H1 (cell line): Measurements from ENCODE around the gene TLCD3A. TPM values are rescaled to one million over a fixed set of nuclear protein-coding genes. Genes with fewer than 3 reads are reported as not detected.

Experiments
- CTCF ChIA-PET: fragments of 300-600 bp; sonication (Branson Sonifier 250); formaldehyde crosslinking; loops from one replicate; lab custom pipeline; 2021; ENCODE audit not compliant: partially characterized antibody; lab: Charles Lee
- POLR2A ChIA-PET: fragments of 300-600 bp; sonication (Branson Sonifier 250); formaldehyde crosslinking; loops from one replicate; lab custom pipeline; 2021; ENCODE audit warnings: inconsistent platforms; ENCODE audit not compliant: partially characterized antibody; lab: Charles Lee
- DNase-seq, 2 experiments: peaks; one replicate each; pipeline versions ENCODE4 v3.0.0 to v3.0.0-alpha.2; 2010 to 2022; ENCODE audit warnings: low spot score in 2 of 2, low read depth in 1 of 2, mixed read lengths in 1 of 2
- FAIRE-seq: peaks from 2 replicates; lab custom pipeline; 2011; peaks lifted over from hg19 to GRCh38; lab: Jason Lieb, UNC
- H2AFZ ChIP-seq: 2 replicates; pipeline ENCODE4 v1.8.1; 2012; ENCODE audit warnings: low read length, inconsistent platforms
- H2AK5ac ChIP-seq: 2 replicates; pipeline ENCODE4 v1.6.1; 2013; ENCODE audit warnings: low read depth, low read length
- H2BK120ac ChIP-seq: replicated peaks from 2 replicates; pipeline ENCODE3; 2013; ENCODE audit warnings: low read depth, low read length, inconsistent platforms
- H2BK12ac ChIP-seq: 2 replicates; pipeline ENCODE4 v1.6.1; 2013; ENCODE audit warnings: low read depth, low read length
- H2BK15ac ChIP-seq: 2 replicates; pipeline ENCODE4 v1.6.1; 2013; ENCODE audit warnings: low read length
- H2BK20ac ChIP-seq: 2 replicates; pipeline ENCODE4 v1.6.1; 2013; ENCODE audit warnings: low read length
- H2BK5ac ChIP-seq: 2 replicates; pipeline ENCODE4 v1.6.1; 2013; ENCODE audit warnings: low read depth, low read length
- H3K14ac ChIP-seq: 2 replicates; pipeline ENCODE4 v1.6.1; 2013; ENCODE audit warnings: inconsistent platforms; ENCODE audit not compliant: insufficient read length
- H3K18ac ChIP-seq: 2 replicates; pipeline ENCODE4 v1.6.1; 2013; ENCODE audit warnings: low read length; ENCODE audit errors: extremely low read depth
- H3K23ac ChIP-seq: 2 replicates; pipeline ENCODE4 v1.6.1; 2013; ENCODE audit warnings: inconsistent platforms; ENCODE audit not compliant: insufficient read length
- H3K23me2 ChIP-seq: 2 replicates; pipeline ENCODE4 v1.6.1; 2013; ENCODE audit warnings: low read depth, low read length
- H3K27ac ChIP-seq: 2 replicates; pipeline ENCODE4 v1.6.1; 2011; ENCODE audit warnings: low read depth, low read length, inconsistent platforms
- H3K27me3 ChIP-seq, 4 experiments: replicated peaks in 1 of 4; 1 replicate in 1 of 4; 2 replicates in 3 of 4; pipeline versions ENCODE4 v1.6.1 to v1.8.1; 2011 to 2013; ENCODE audit warnings: low read length in 3 of 4, mild to moderate bottlenecking in 3 of 4, inconsistent platforms in 2 of 4, mixed read lengths in 2 of 4, moderate library complexity in 1 of 4; ENCODE audit not compliant: control insufficient read depth in 3 of 4, insufficient read depth in 3 of 4; ENCODE audit errors: extremely low read depth in 1 of 4
- H3K36me3 ChIP-seq, 4 experiments: 2 replicates each; pipeline versions ENCODE4 v1.6.1 to v1.8.1; 2011 to 2013; ENCODE audit warnings: mild to moderate bottlenecking in 4 of 4, low read length in 3 of 4, moderate library complexity in 2 of 4, control low read depth in 1 of 4, inconsistent platforms in 1 of 4; ENCODE audit not compliant: insufficient read depth in 4 of 4, control insufficient read depth in 2 of 4
- H3K4ac ChIP-seq: replicated peaks from 2 replicates; pipeline ENCODE3; 2013; ENCODE audit warnings: low read length, low read depth, mixed read lengths, inconsistent platforms; ENCODE audit not compliant: insufficient read length
- H3K4me1 ChIP-seq, 4 experiments: replicated peaks in 1 of 4; 1 replicate in 1 of 4; 2 replicates in 3 of 4; pipeline versions ENCODE4 v1.6.1 to v1.8.1; 2011 to 2013; ENCODE audit warnings: low read length in 3 of 4, inconsistent platforms in 2 of 4, mixed read lengths in 1 of 4; ENCODE audit not compliant: insufficient read depth in 4 of 4, control insufficient read depth in 3 of 4
- H3K4me2 ChIP-seq, 2 experiments: 2 replicates each; pipeline versions ENCODE4 v1.6.1 to v1.8.1; 2011 to 2013; ENCODE audit warnings: low read depth in 2 of 2, low read length in 2 of 2, control low read depth in 1 of 2, inconsistent platforms in 1 of 2, mild to moderate bottlenecking in 1 of 2; ENCODE audit not compliant: insufficient read depth in 1 of 2
- H3K4me3 ChIP-seq, 4 experiments: fragments of 200-600, 300-600 bp in 1 of 4; sonication (generic), shearing (Covaris generic), sonication (Bioruptor Twin) in 1 of 4; 2 replicates each; pipeline versions ENCODE4 v1.5.1 to v1.8.1; 2011 to 2016; ENCODE audit warnings: low read length in 4 of 4, low read depth in 3 of 4, control low read depth in 2 of 4, inconsistent platforms in 2 of 4, mild to moderate bottlenecking in 2 of 4, mixed read lengths in 1 of 4, moderate library complexity in 1 of 4; ENCODE audit not compliant: insufficient read depth in 2 of 4; ENCODE audit errors: extremely low read depth in 1 of 4
- H3K56ac ChIP-seq: replicated peaks from 2 replicates; pipeline ENCODE3; 2013; ENCODE audit warnings: low read depth, mild to moderate bottlenecking, mixed read lengths, low read length, inconsistent platforms; ENCODE audit not compliant: insufficient read length
- H3K79me1 ChIP-seq: 2 replicates; pipeline ENCODE4 v1.6.1; 2013; ENCODE audit warnings: low read depth, low read length, control low read depth
- H3K79me2 ChIP-seq, 2 experiments: 2 replicates each; pipeline versions ENCODE4 v1.6.1 to v1.8.1; 2012 to 2013; ENCODE audit warnings: low read length in 2 of 2, mild to moderate bottlenecking in 2 of 2, inconsistent platforms in 1 of 2; ENCODE audit not compliant: insufficient read depth in 2 of 2, control insufficient read depth in 1 of 2
- H3K9ac ChIP-seq, 4 experiments: replicated peaks in 1 of 4; 1 replicate in 1 of 4; 2 replicates in 3 of 4; pipeline versions ENCODE4 v1.6.1 to v1.8.1; 2011 to 2013; ENCODE audit warnings: low read depth in 3 of 4, low read length in 3 of 4, control low read depth in 2 of 4, mild to moderate bottlenecking in 2 of 4, moderate library complexity in 2 of 4, inconsistent platforms in 1 of 4; ENCODE audit errors: extremely low read depth in 1 of 4
- H3K9me3 ChIP-seq, 2 experiments: 2 replicates each; pipeline versions ENCODE4 v1.6.1 to v1.8.1; 2012 to 2013; ENCODE audit warnings: mild to moderate bottlenecking in 2 of 2, moderate library complexity in 2 of 2, control low read depth in 1 of 2, inconsistent platforms in 1 of 2, low read depth in 1 of 2, low read length in 1 of 2, mixed read lengths in 1 of 2; ENCODE audit not compliant: insufficient read depth in 2 of 2
- H4K20me1 ChIP-seq, 2 experiments: replicated peaks in 1 of 2; 2 replicates each; pipeline versions ENCODE3 to v1.8.1; 2011 to 2013; ENCODE audit warnings: inconsistent platforms in 2 of 2, low read length in 2 of 2, mild to moderate bottlenecking in 1 of 2; ENCODE audit not compliant: insufficient read depth in 2 of 2, control insufficient read depth in 1 of 2
- H4K5ac ChIP-seq: 2 replicates; pipeline ENCODE4 v1.6.1; 2013; ENCODE audit warnings: low read length, low read depth, mixed read lengths, inconsistent platforms; ENCODE audit not compliant: insufficient read length
- H4K8ac ChIP-seq: 2 replicates; pipeline ENCODE4 v1.8.0; 2013; ENCODE audit warnings: mild to moderate bottlenecking, moderate library complexity, low read length, inconsistent platforms; ENCODE audit not compliant: insufficient read depth; ENCODE audit errors: extremely low read depth
- H4K91ac ChIP-seq: replicated peaks from 2 replicates; pipeline ENCODE3; 2013; ENCODE audit warnings: low read length, mixed read lengths, inconsistent platforms; ENCODE audit not compliant: insufficient read length
- POLR2AphosphoS5 ChIP-seq: IDR thresholded peaks from 2 replicates; pipeline ENCODE4 v1.6.1; 2011; ENCODE audit warnings: low read depth, low read length
- SP2 ChIP-seq: IDR thresholded peaks from 2 replicates; pipeline ENCODE4 v1.6.1; 2012; ENCODE audit warnings: mild to moderate bottlenecking, low read length, inconsistent platforms
- TEAD4 ChIP-seq: IDR thresholded peaks from 2 replicates; pipeline ENCODE4 v1.6.1; 2012; ENCODE audit warnings: low read depth, low read length, inconsistent platforms, mixed read lengths
- WGBS, 2 experiments: shearing (Covaris generic) in 1 of 2; methylation state at CpG; one replicate each; pipeline versions ENCODE4 v1.1.6 to v1.1.7; 2013 to 2015; ENCODE audit warnings: low lambda C conversion rate in 2 of 2, mixed read lengths in 2 of 2, inconsistent platforms in 1 of 2, low coverage in 1 of 2, missing lambda C conversion rate in 1 of 2; ENCODE audit not compliant: insufficient replicate concordance in 2 of 2, insufficient coverage in 1 of 2, insufficient read length in 1 of 2; ENCODE audit errors: extremely low coverage in 1 of 2, missing lambda C conversion rate in 1 of 2; 5-methylcytosine and 5-hydroxymethylcytosine counted together
- polyA plus RNA-seq, 7 experiments: library from polyadenylated mRNA; depleted of rRNA in 3 of 7; stranded (reverse) in 5 of 7; unstranded in 2 of 7; fragments of >200 nt in 5 of 7; fragments of 200-250 nt in 2 of 7; gene quantifications; 1 replicate in 5 of 7; 2 replicates in 1 of 7; 4 replicates in 1 of 7; pipeline versions ENCODE4 v1.2.1 to v1.2.3, GENCODE V29; 2011 to 2013; ENCODE audit warnings: missing spikeins in 2 of 7, mixed read lengths in 2 of 7
- total RNA-seq: library from RNA; stranded (reverse); fragmentation: NEBNext Ultra II Directional; extraction: Animal tissue kit (Norgen Biotek cat#: 25700); gene quantifications from 2 replicates; pipeline ENCODE4 v1.2.1, GENCODE V29; 2021

Gene TLCD3A
- total and polyA plus RNA-seq, 2 of the 8 experiments (the other 6 are each of a cell fraction or from before 2014, with no cell fraction given): 26.1 to 48.8 TPM

- no peak overlapping the region for H2AFZ ChIP-seq
- peaks cover 4 to 21% (median 13%) of the 10 kb centered on the region in 4 experiments; a peak in 7 of 8 replicates for H3K36me3 ChIP-seq
- H3K27ac ChIP-seq: no peak overlapping the region
- ChIA-PET POLR2A (interaction anchor here (0.9 to 4.1 kb wide), 10 partner anchors 10 to 205 kb away, joined by 3 to 21 read pairs (median 6); partner anchors contain the start of genes GLOD4, MRM3, NXN and TIMM22), CTCF (interaction anchor here (0.9 to 17.5 kb wide), 6 partner anchors 9 to 205 kb away, joined by 3 to 258 read pairs (median 4); partner anchors contain the start of genes NXN and TIMM22)
- no peaks in the 10 kb centered on the region for H3K9me3 ChIP-seq
- H3K27me3 ChIP-seq: no peaks in the 10 kb centered on the region
- H3K79me1 ChIP-seq: no peaks in the 10 kb centered on the region; the same call in 1 of the 2 replicates
- H3K18ac ChIP-seq: no peak overlapping the region
- H3K9ac ChIP-seq: no peak overlapping the region
- H3K4ac ChIP-seq: no peak overlapping the region
- FAIRE-seq: no peak
- H3K4me3 ChIP-seq: no peak overlapping the region
- H4K5ac ChIP-seq: no peak overlapping the region
- no peak overlapping the region for H2AK5ac ChIP-seq
- H4K91ac ChIP-seq: no peak overlapping the region
- H3K4me2 ChIP-seq: no peak overlapping the region; a peak in 1 of 4 replicates
- no peak overlapping the region for H4K8ac ChIP-seq
- peaks cover 0 to 9% of the 10 kb centered on the region in 2 experiments for H4K20me1 ChIP-seq
- H2BK12ac ChIP-seq: no peak overlapping the region
- WGBS, 2 experiments: 91% methylated on average over 19 of the region's 19 CpGs; no CpG with 5 or more reads in 1 of the 2 experiments
- H2BK5ac ChIP-seq: no peak overlapping the region
- H3K79me2 ChIP-seq: no peaks in the 10 kb centered on the region
- H2BK120ac ChIP-seq: no peak overlapping the region
- no peak overlapping the region for H2BK20ac ChIP-seq
- H3K14ac ChIP-seq: no peak overlapping the region
- no peak overlapping the region for H2BK15ac ChIP-seq
- DNase-seq: no peak
- peaks cover 0 to 13% (median 3%) of the 10 kb centered on the region in 4 experiments; a peak in 6 of 7 replicates for H3K4me1 ChIP-seq
- TF ChIP-seq POLR2AphosphoS5: peak; percentile 10; the same call in 1 of the 2 replicates
- no peak for TF ChIP-seq TEAD4
- no peak for TF ChIP-seq SP2
- H3K56ac ChIP-seq: no peak overlapping the region
- no peaks in the 10 kb centered on the region for H3K23me2 ChIP-seq
- H3K23ac ChIP-seq: no peak overlapping the region
These were observed 59.4 kb downstream of the TLCD3A start for GRCh38 chr17:791829-792228.
